Sigmoid colon (tissue), 4 donors: ENCODE results near the gene ARL2.

Experiments used
- POLR2A ChIP-seq, 2 donors: fragments of 450-650 bp; IDR thresholded peaks; one replicate each; pipeline ENCODE4 v1.6.1; 2016; ENCODE audit warnings: antibody characterized with exemption in 2 of 2, mild to moderate bottlenecking in 2 of 2, moderate library complexity in 2 of 2
- POLR2AphosphoS5 ChIP-seq, 4 donors: sonication (generic); formaldehyde crosslinking; IDR thresholded peaks; one replicate each; pipeline ENCODE4 v1.6.1; 2017; ENCODE audit warnings: antibody characterized with exemption in 4 of 4
- TF ChIP-seq, protein P1 (sequence below), 4 experiments: fragments of 450-650 bp in 3 of 4; fragments of 200-600 bp in 1 of 4; IDR thresholded peaks; one replicate each; pipeline ENCODE4 v1.5.1; 2016 to 2019; ENCODE audit warnings: antibody characterized with exemption in 4 of 4, mild to moderate bottlenecking in 3 of 4, moderate library complexity in 2 of 4

- TF ChIP-seq, protein P1, sequence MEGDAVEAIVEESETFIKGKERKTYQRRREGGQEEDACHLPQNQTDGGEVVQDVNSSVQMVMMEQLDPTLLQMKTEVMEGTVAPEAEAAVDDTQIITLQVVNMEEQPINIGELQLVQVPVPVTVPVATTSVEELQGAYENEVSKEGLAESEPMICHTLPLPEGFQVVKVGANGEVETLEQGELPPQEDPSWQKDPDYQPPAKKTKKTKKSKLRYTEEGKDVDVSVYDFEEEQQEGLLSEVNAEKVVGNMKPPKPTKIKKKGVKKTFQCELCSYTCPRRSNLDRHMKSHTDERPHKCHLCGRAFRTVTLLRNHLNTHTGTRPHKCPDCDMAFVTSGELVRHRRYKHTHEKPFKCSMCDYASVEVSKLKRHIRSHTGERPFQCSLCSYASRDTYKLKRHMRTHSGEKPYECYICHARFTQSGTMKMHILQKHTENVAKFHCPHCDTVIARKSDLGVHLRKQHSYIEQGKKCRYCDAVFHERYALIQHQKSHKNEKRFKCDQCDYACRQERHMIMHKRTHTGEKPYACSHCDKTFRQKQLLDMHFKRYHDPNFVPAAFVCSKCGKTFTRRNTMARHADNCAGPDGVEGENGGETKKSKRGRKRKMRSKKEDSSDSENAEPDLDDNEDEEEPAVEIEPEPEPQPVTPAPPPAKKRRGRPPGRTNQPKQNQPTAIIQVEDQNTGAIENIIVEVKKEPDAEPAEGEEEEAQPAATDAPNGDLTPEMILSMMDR (IDR thresholded peaks at IDR 0.05): no peak
- TF ChIP-seq POLR2AphosphoS5 (IDR thresholded peaks at IDR 0.05) (no peak), POLR2A (IDR thresholded peaks at IDR 0.05) (no peak)
Observed at GRCh38 chr11:65042891-65043290, 28.9 kb downstream of the ARL2 start.
